ENCODE results near the gene GNAQ. TPM values are rescaled to one million over a fixed set of nuclear protein-coding genes. Genes with fewer than 3 reads are reported as not detected.
A peak's percentile ranks its signal among the peaks of the same experiment; 100 is the strongest.

The GNAQ gene
- total RNA-seq, 4 donors from 2014 or later = 64.0 to 80.4 (median 69.2) TPM

DNA sequence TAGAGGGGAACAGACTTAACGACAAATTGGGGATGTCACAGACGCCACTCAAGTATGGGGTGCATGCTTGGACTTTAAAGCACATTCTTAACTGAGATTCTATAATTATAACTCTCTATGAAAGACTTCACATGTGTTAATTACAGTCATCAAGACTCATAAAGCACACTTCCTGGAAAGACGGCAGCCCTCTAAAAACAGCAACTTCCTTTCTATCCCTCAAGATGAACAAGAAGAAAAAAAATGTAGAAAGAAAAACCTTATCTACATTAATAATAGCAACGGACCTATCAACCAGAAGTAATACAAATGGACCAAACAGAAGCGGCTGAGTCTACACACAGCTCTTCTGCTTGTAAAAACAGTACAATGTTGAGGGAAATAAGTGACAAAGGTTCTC, 21.2 kb downstream of the GNAQ start:
- no peak for DNase-seq (ENCODE audit: extremely low spot score)
- Histone ChIP-seq H3K4me3 (no peak overlapping the region), H3K27me3 (no peaks in the 10 kb centered on the region), H3K36me3 (no peaks in the 10 kb centered on the region), H3K27ac (replicated peaks in 1 of 4) (peak overlapping the region in 1 of 4 donors; percentile 21), H3K4me1 (peaks cover 27 to 70% (median 63%) of the 10 kb centered on the region in 4 donors), H3K9me3 (no peaks in the 10 kb centered on the region)
- 68% methylated on average over 5 of the region's 5 CpGs for WGBS
- intact Hi-C loops (cut with DNase I) = no loop called here
- TF ChIP-seq POLR2A (IDR thresholded peaks at IDR 0.05; ENCODE audit: low read depth) = no peak
- no peak for TF ChIP-seq EP300 (IDR thresholded peaks at IDR 0.05)
- no peak for TF ChIP-seq CTCF (IDR thresholded peaks at IDR 0.05)
- no peak for TF ChIP-seq POLR2AphosphoS5 (IDR thresholded peaks at IDR 0.05)

DNA sequence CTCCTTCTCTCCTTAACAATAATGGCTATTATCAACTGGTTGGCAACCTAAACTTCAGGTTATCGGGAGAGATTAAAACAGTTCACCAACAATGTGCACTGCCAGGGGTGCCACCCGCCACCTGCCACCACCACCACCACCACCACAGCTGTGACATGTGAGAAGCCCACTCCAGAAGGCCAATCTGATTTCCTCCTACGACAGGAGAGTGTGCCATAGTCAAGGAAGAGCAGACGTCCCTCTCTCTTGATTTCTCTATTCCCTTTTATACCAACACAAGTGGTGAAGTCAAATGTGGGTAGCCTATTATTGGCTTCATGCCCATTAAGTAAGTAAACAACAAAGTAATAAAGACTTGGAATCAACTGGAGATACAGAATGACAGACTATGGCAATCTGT, 22.4 kb downstream of the GNAQ start:
- TF ChIP-seq POLR2A (IDR thresholded peaks at IDR 0.05; ENCODE audit: low read depth) = no peak
- TF ChIP-seq CTCF (IDR thresholded peaks at IDR 0.05) = no peak
- no peak for TF ChIP-seq POLR2AphosphoS5 (IDR thresholded peaks at IDR 0.05)
- TF ChIP-seq EP300 (IDR thresholded peaks at IDR 0.05) = no peak
- Histone ChIP-seq H3K36me3 (no peaks in the 10 kb centered on the region), H3K4me1 (peaks cover 27 to 76% (median 64%) of the 10 kb centered on the region in 4 donors), H3K27me3 (no peaks in the 10 kb centered on the region), H3K27ac (replicated peaks in 1 of 4) (no peak overlapping the region), H3K4me3 (no peak overlapping the region), H3K9me3 (no peaks in the 10 kb centered on the region)
- intact Hi-C loops (cut with DNase I) = no loop called here
- no peak for DNase-seq (ENCODE audit: extremely low spot score)
- 89% methylated on average over 4 of the region's 4 CpGs for WGBS

DNA sequence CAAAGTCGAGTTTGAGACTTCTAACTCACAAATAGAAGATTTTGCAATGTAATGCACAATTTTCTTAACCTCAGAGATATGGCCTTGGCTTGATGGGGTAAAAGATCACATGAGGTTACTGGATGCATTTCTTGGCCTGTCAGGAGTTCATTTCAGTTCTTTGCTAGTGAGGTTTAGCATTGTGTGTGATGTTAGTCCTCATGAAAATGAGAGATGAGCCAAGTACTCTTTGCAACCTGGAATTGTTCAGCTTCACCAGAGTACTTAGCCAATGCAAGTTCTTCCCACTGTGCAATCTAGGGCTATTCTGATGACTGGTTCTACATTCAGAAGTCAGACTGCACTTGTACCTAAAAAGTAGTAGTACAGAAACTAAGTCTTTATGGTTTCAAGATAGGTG, 24.9 kb downstream of the GNAQ start:
- no peaks in the 10 kb centered on the region for H3K36me3 ChIP-seq
- intact Hi-C loops (cut with DNase I) = no loop called here
- TF ChIP-seq CTCF (IDR thresholded peaks at IDR 0.05) = no peak
- no peak for TF ChIP-seq POLR2A (IDR thresholded peaks at IDR 0.05; ENCODE audit: low read depth)
- TF ChIP-seq EP300 (IDR thresholded peaks at IDR 0.05) = no peak
- no peak for TF ChIP-seq POLR2AphosphoS5 (IDR thresholded peaks at IDR 0.05)
- peaks cover 27 to 100% (median 70%) of the 10 kb centered on the region in 4 donors for H3K4me1 ChIP-seq
- 59% methylated on average over 1 of the region's 1 CpG for WGBS
- no peak for DNase-seq (ENCODE audit: extremely low spot score)
- H3K4me3 ChIP-seq = no peak overlapping the region
- H3K27me3 ChIP-seq = no peaks in the 10 kb centered on the region
- no peak overlapping the region for H3K27ac ChIP-seq (replicated peaks in 1 of 4)
- H3K9me3 ChIP-seq = no peaks in the 10 kb centered on the region

DNA sequence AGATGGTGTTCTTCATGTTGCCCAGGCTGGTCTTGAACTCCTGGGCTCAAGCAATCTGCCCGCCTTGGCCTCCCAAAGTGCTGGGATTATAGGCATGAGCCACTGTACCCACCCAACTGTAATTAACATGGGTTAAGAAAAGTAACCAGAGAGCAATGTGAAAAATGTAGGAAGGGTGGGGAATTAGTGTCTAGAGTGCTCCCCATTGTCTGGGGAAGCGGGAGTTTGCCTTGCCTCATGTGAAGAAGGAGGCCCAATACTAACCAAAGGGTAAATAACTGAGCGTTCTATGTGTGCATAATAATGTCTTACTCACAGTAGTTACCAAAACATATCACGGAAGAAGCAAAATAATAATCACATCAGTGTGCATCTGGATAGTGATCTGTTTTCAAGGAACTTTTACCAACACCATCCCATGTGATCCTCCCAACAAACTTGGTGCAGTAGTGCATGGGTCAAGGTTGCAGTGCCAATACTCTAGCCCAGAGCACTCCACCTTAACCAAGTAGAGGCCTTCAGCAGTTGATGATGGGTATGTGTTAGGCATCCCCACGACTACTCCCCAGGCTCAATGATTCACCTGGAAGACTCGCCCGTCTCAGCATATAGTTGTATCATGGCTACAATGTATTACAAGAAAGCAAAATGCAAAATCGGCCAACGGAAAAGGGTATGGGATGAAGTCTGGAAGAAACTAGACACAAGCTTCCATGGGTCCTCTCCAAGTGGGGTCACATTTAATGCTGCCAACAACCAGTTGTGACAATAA, 26.2 kb downstream of the GNAQ start:
- H3K27me3 ChIP-seq = no peaks in the 10 kb centered on the region
- H3K9me3 ChIP-seq = no peaks in the 10 kb centered on the region
- no peak for DNase-seq (ENCODE audit: extremely low spot score)
- intact Hi-C loops (cut with DNase I) = no loop called here
- H3K27ac ChIP-seq (replicated peaks in 1 of 4) = no peak overlapping the region
- H3K4me3 ChIP-seq = no peak overlapping the region
- no peak for TF ChIP-seq EP300 (IDR thresholded peaks at IDR 0.05)
- no peak for TF ChIP-seq POLR2A (IDR thresholded peaks at IDR 0.05; ENCODE audit: low read depth)
- TF ChIP-seq POLR2AphosphoS5 (IDR thresholded peaks at IDR 0.05) = no peak
- TF ChIP-seq CTCF (IDR thresholded peaks at IDR 0.05) = no peak
- 96% methylated on average over 9 of the region's 9 CpGs for WGBS
- H3K36me3 ChIP-seq = no peaks in the 10 kb centered on the region
- peaks cover 20 to 98% (median 67%) of the 10 kb centered on the region in 4 donors for H3K4me1 ChIP-seq
